Stimulated activated naive CD8-positive, alpha-beta T cell treated with anti-CD3 and anti-CD28 coated beads, Interleukin-15, amount 100 ng/mL, for 72 hours (primary cell): Measurements from ENCODE around the gene ANKZF1.
A peak's percentile ranks its signal among the peaks of the same experiment; 100 is the strongest.

Source experiments
- ATAC-seq: fragments of 150-1000 bp; cut with Tn5 transposase; 2 replicates; pipeline ENCODE4 v1.10.0; 2021; ENCODE audit warnings: mild to moderate bottlenecking, moderate library complexity
- DNase-seq, 2 donors: peaks; one replicate each; pipeline ENCODE4 v3.0.0; 2021 to 2022
- H3K27ac Mint-ChIP-seq, 2 donors: one replicate each; pipeline ENCODE4 v1.8.0; 2022; ENCODE audit warnings: mild to moderate bottlenecking in 2 of 2, mixed read lengths in 2 of 2, moderate library complexity in 2 of 2
- H3K27me3 Mint-ChIP-seq: one replicate; pipeline ENCODE4 v1.8.0; 2022; ENCODE audit warnings: mixed read lengths
- H3K4me1 Mint-ChIP-seq: one replicate; pipeline ENCODE4 v1.8.0; 2022; ENCODE audit warnings: mild to moderate bottlenecking, mixed read lengths
- H3K4me3 Mint-ChIP-seq, 2 donors: one replicate each; pipeline ENCODE4 v1.8.0; 2022; ENCODE audit warnings: mild to moderate bottlenecking in 2 of 2, mixed read lengths in 2 of 2, moderate library complexity in 1 of 2
- H3K9me3 Mint-ChIP-seq, 2 donors: one replicate each; pipeline ENCODE4 v1.8.0; 2022; ENCODE audit warnings: mixed read lengths in 2 of 2

The ANKZF1 gene

DNA sequence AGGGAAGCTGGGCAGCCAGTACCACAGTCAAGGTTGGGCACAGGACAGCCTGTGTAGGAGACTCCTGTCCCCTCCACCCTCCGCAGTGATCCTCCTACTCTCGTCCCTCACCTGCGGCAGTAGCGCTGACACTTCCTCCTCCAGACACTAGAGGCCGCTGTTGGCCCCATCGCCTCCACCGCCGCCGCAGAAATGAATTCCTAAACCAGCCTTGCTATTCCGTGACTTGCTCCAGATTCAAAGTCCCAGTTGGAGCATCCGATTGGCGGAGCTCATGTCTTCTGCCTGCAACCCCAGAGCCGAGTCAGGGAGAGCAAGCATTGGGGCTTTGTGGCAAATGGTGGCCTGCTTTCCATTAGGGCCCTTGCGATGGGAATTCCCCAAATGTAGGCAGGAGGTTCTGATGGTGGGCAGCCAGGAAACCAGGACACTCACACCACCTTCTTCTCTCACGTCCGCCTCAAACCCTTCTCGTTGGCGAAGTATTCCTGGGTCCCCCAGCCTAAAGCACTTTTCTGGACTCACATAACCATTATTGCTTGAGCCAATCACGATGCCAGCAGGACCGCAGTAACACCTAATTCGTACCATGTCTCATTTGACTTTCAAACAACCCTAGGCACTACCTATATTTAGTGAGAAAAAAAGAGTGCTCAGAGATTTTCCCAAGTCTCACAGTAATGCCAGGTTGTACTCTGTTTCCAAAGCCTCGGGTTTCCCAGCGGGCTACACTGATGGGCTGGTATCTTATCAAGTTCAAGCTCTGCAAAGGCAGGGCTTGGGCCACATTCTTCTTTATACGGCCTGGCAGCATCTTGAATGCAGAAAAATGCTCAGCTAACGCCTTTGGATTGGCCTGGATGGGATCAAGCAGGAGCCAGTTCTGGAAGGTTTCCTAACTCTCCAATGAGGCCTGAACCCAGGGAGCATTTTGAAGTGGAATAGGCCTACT lies 48.4 kb downstream of the ANKZF1 start:
- ATAC-seq, result no peak
- Mint-ChIP-seq H3K4me1 (peaks cover 58% of the 10 kb centered on the region), H3K27ac (peak overlapping the region; percentile 94 to 99), H3K9me3 (no peaks in the 10 kb centered on the region), H3K27me3 (no peaks in the 10 kb centered on the region), H3K4me3 (peak overlapping the region; percentile 95 to 99)
- peak; percentile 77 to 80 for DNase-seq

DNA sequence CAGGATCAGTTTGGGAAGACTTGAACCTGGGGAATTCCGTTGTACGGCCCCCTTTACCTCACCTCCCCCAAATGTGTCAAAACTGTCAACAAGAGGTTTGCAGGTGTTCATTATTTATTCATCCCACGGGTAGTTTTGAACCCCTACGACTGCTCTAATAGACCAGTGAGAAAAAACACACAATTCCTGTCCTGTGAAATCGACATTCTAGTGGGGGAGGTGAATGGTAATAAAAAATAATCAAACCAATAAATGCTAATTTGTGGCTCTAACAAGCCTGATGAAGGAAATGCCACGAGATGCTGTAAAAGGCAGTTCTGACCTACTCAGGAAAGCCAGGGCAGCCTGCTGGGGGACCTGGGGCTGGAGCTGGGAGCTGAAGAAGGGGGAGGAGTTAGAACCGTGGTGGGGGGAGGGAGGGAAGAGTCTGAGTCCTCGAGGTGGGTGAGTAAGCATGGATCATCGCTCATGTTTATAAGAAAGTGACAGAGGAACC lies 49.1 kb downstream of the ANKZF1 start:
- ATAC-seq, result no peak
- peaks cover 59% of the 10 kb centered on the region for H3K4me1 Mint-ChIP-seq
- H3K27me3 Mint-ChIP-seq, result no peaks in the 10 kb centered on the region

DNA sequence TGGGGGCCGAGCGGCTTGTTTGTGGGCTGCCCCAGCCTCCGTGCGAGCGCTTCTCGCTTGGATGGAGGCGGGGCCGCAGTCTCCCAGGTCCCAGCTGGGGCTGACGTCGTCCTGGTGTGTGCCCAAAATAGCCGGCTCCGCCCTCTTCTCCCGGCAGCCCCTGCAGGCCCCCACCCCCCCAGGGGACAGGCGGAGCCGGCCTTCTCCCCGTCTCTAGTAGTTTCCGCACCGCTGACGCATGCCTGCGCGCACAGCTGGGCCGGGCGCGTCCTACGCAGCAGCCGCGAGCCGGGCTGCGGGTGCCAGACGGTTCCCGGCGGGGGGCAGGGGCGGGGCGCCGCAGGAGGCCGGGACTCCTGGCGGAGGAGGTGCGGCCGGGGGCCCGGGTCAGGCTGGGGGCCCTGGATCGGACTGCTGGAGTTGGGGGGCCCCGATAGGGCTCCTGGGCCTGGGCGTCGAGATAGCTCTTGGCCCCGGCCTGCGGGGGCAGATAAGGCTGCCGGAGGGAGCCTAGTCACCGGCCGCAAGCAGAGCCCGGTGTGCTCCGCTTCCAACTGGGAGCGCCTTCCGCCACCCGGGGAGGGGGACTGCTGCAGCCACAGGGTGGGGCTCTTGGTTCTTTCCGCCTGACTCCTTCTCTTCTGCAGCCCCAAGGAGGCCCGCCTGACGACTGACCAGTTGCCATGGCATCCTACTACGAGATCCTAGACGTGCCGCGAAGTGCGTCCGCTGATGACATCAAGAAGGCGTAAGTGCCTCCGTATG lies 49.7 kb downstream of the ANKZF1 start, which contains the start of gene DNAJB2:
Gene DNAJB2, plus strand, starts transcription at position 216 of the 765 bp plus-strand sequence. Its CDS starts 468 bp downstream, at position 684.
- Mint-ChIP-seq H3K9me3 (no peaks in the 10 kb centered on the region), H3K4me1 (peaks cover 55% of the 10 kb centered on the region), H3K27me3 (no peaks in the 10 kb centered on the region), H3K27ac (peak within 1 kb of the TSS; percentile 99), H3K4me3 (peak within 1 kb of the TSS; percentile 95 to 99)
- ATAC-seq (peak; percentile 92), DNase-seq (peak; percentile 99)

More for the DNA sequence above, 49.1 kb downstream of the ANKZF1 start:
- H3K9me3 Mint-ChIP-seq, result no peaks in the 10 kb centered on the region
- peak overlapping the region; percentile 95 to 99 for H3K4me3 Mint-ChIP-seq
- DNase-seq, result no peak
- peak overlapping the region; percentile 94 to 99 for H3K27ac Mint-ChIP-seq

DNA sequence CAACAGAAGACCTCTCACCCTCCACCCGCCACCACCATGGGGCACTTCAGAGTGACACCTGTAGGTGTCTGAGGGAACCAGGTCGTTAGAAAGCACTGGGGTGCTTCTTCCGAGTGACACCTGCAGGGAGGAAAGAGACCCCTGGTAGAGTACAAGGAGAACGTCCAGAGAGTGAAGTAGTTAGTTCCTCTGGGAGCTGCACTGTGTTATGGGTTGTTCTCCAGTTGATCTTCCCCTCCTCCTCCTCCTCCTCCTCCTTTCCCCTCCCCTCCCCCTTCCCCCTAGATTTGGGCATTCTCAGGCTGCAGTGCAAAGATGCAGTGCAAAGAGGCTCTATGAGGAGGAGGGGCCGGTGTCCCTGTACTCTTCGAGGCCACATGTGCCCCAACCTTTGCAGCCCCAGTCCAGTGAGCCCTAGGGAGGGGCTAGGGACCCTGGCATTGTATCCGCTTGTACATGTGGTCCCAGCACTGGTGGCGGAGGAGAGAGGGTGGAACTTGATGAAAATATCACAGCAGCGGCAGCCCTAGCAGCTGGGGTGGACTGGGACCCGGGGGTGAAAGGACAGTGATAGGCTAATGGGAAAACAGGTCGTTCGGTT lies 50.4 kb downstream of the ANKZF1 start:
- DNase-seq (no peak), ATAC-seq (no peak)
- Mint-ChIP-seq H3K4me3 (peak overlapping the region; percentile 95 to 99), H3K27me3 (no peaks in the 10 kb centered on the region), H3K27ac (peak overlapping the region; percentile 99), H3K9me3 (no peaks in the 10 kb centered on the region), H3K4me1 (peaks cover 55% of the 10 kb centered on the region)

DNA sequence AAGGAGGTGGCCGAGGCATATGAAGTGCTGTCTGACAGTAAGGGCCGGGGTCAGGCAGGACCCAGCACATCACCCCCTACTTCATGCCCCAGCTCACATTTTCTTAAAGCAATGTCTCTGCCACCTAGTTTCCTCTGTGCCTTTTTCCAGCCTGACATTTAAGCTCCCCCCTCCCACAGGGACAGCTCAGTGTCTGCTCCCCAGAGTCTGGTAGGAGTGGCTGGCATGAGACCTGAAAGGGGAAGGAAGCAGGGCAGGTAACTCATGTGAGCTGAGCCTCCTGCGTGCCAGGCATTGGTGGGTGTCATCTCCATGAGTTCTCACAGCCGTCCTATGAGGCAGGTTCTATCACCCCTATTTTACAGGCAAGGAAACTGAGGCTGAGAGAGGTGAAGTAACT lies 51.0 kb downstream of the ANKZF1 start:
- H3K27me3 Mint-ChIP-seq, result no peaks in the 10 kb centered on the region
- H3K9me3 Mint-ChIP-seq, result no peaks in the 10 kb centered on the region
- peak overlapping the region; percentile 95 to 99 for H3K4me3 Mint-ChIP-seq
- no peak for DNase-seq
- H3K4me1 Mint-ChIP-seq, result peaks cover 61% of the 10 kb centered on the region
- no peak for ATAC-seq
- H3K27ac Mint-ChIP-seq, result no peak overlapping the region

DNA sequence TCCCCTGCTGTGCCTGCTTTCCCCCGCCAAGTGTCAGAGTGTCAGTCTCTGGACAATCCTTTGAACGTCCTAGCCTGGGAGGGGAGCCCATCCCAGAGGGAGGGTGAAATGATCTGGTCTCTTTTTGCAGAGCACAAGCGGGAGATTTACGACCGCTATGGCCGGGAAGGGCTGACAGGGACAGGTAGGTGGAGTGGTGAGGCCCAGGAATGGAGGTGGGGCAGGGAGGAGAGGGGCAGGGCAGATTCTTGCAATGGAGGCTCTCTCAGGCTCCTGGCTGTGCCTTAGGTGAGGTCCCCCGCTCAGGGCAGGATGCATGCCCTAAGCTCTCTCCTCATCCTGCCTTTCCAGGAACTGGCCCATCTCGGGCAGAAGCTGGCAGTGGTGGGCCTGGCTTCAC lies 52.0 kb downstream of the ANKZF1 start:
- Mint-ChIP-seq H3K9me3 (no peaks in the 10 kb centered on the region), H3K4me3 (no peak overlapping the region), H3K27ac (no peak overlapping the region), H3K4me1 (peaks cover 67% of the 10 kb centered on the region), H3K27me3 (no peaks in the 10 kb centered on the region)
- ATAC-seq (no peak), DNase-seq (no peak)

DNA sequence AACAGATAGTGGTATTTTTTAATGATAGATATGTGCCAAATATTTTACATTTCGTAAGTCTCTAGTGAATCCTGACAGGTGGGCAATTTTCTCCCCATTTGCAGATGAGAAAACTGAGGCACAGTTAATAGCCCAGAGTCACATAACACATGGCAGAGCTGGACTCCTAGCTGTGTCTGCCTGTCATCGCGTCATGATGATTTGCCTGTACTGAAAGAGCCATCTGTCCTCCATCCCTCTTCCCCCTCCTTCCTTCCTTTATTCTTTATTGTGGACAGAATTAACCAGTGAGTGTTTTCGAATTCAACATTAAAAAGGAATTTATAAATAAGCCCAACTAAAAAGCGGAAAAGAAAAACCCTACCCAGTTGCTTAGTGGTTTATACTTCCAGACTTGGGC lies 52.8 kb downstream of the ANKZF1 start:
- H3K27me3 Mint-ChIP-seq, result no peaks in the 10 kb centered on the region
- H3K9me3 Mint-ChIP-seq, result no peaks in the 10 kb centered on the region
- DNase-seq, result no peak
- ATAC-seq, result no peak
- peaks cover 71% of the 10 kb centered on the region for H3K4me1 Mint-ChIP-seq
- no peak overlapping the region for H3K4me3 Mint-ChIP-seq
- H3K27ac Mint-ChIP-seq, result no peak overlapping the region

DNA sequence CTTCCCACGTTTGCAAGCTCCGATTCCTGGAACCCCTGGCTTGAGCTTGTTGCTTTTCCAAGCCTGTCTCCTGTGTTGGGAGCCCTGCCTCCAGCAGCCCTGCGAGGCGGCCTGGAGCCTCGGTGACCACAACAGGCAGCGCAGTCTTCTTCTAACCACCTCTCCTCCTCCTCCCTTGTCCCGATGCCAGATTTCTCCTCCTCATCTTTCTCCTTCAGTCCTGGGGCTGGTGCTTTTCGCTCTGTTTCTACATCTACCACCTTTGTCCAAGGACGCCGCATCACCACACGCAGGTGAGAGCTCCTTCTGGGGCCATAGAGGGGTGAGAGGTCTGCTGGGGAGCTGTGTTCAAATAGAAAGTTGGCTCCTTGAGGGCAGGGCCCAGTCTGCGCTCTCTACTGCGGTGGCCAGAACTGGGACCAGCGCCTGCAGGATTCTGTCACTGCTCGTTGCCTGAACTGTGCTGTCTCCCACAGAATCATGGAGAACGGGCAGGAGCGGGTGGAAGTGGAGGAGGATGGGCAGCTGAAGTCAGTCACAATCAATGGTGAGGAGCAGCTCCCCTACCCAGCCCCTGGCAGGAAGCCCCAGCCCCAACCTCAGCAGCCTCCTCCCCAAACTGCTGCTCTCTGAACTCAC lies 53.5 kb downstream of the ANKZF1 start:
- Mint-ChIP-seq H3K9me3 (no peaks in the 10 kb centered on the region), H3K4me1 (peaks cover 70% of the 10 kb centered on the region), H3K27me3 (no peaks in the 10 kb centered on the region), H3K27ac (no peak overlapping the region), H3K4me3 (no peak overlapping the region)
- no peak for ATAC-seq
- DNase-seq, result no peak

DNA sequence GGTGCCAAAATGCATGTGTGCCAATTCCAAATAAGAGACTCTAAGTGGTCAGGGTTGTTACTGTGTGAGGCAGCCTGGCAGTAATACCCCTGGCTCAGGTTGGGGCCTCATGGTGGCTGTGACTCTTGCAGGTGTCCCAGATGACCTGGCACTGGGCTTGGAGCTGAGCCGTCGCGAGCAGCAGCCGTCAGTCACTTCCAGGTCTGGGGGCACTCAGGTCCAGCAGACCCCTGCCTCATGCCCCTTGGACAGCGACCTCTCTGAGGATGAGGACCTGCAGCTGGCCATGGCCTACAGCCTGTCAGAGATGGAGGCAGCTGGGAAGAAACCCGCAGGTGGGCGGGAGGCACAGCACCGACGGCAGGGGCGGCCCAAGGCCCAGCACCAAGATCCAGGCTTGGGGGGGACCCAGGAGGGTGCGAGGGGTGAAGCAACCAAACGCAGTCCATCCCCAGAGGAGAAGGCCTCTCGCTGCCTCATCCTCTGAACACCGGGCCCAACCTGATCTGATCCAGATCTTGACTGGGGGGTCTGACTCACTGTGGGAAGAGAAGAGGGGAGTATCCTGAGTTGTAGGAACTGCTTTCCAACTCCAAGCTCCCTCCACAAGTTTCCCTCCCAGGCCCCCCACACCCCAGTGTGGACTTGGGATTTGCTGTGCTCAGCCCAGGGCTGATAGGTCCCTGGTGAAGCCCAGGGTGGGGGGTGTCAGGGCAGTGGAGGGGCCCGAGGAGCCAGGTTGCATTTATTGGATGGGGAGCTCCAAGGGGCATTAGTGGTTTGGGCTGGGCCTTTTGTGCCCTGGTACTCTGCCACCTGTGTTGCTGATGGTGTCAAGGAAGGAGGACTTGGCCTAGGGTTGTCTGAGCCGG lies 55.1 kb downstream of the ANKZF1 start:
- H3K4me1 Mint-ChIP-seq, result peaks cover 56% of the 10 kb centered on the region
- no peak overlapping the region for H3K4me3 Mint-ChIP-seq
- ATAC-seq (no peak), DNase-seq (no peak)
- H3K27me3 Mint-ChIP-seq, result no peaks in the 10 kb centered on the region
- no peaks in the 10 kb centered on the region for H3K9me3 Mint-ChIP-seq
- no peak overlapping the region for H3K27ac Mint-ChIP-seq

DNA sequence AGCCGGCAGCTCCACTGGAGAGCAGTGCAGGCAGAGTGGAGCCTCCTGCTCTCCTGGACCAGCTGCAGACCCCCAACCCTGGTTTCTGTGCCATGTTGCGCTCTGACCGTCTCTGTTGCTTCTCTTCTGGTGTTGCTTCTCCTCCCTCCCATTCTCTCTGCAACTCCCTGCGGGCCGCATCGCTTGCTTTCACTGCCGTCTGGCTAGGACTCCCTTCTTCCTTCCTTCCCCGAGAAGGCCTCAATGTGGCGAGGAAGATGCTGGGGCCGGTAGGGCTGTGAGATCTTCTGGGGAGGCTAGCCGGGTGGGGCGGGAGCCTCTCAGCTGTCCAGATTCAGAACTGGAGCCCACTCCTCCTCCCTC lies 55.7 kb downstream of the ANKZF1 start:
- Mint-ChIP-seq H3K27ac (no peak overlapping the region), H3K4me1 (peaks cover 50% of the 10 kb centered on the region), H3K9me3 (no peaks in the 10 kb centered on the region), H3K4me3 (no peak overlapping the region), H3K27me3 (no peaks in the 10 kb centered on the region)
- ATAC-seq, result no peak
- DNase-seq, result no peak

DNA sequence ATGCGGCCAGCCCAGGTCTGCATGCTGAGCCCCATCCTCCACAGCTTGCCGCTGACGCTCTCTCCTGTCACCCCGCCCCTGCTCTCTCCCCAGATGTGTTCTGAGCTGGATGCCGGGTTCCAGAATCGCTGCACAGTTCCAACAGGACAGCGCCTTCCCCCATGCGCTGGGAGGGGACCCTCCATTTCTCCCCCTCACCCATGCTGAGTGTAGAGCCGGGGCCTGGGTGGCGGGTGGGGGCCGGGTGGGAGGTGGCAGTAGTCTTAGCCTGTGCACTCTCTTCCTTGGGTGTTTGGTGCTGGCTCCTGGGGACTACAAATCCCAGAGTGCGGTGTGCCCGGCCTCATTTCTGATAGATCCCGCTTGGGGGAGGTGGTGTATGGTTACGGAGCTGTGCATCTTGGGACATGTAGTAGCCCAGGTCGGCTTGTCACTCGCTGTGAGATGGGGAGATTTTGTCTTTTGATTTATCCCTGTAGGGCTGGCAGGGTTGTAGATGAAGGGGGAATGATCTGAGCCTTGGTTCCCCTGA lies 56.4 kb downstream of the ANKZF1 start:
- DNase-seq (no peak), ATAC-seq (peak; percentile 26)
- H3K9me3 Mint-ChIP-seq, result no peaks in the 10 kb centered on the region
- peaks cover 44% of the 10 kb centered on the region for H3K4me1 Mint-ChIP-seq
- H3K27me3 Mint-ChIP-seq, result no peaks in the 10 kb centered on the region
- H3K4me3 Mint-ChIP-seq, result no peak overlapping the region
- H3K27ac Mint-ChIP-seq, result peak overlapping the region in 1 of 2 donors; percentile 66
